HL-60 (cell line): ENCODE data around the gene LIPC.

ENCODE experiments used
- DNase-seq, 2 experiments: peaks; one replicate each; pipeline ENCODE4 v3.0.0-alpha.2; 2010 to 2020; ENCODE audit warnings: low read depth in 1 of 2, low spot score in 1 of 2
- H3K27ac ChIP-seq: fragments of 250-450 bp; sonication (Bioruptor Pico); replicated peaks from 2 replicates; pipeline ENCODE4 v1.5.1; 2020; ENCODE audit warnings: mild to moderate bottlenecking, moderate library complexity
- H3K27me3 ChIP-seq: fragments of 250-450 bp; sonication (Bioruptor Pico); 2 replicates; pipeline ENCODE4 v1.5.1; 2021; ENCODE audit warnings: mild to moderate bottlenecking, moderate library complexity; ENCODE audit not compliant: insufficient read depth, poor library complexity, severe bottlenecking
- H3K4me3 ChIP-seq: replicated peaks from 2 replicates; pipeline ENCODE4 v1.5.1; 2011; ENCODE audit warnings: mild to moderate bottlenecking, control low read depth, low read length; ENCODE audit not compliant: insufficient read depth
- CTCF ChIP-seq: IDR thresholded peaks from one replicate; pipeline ENCODE4 v1.5.1; 2011; ENCODE audit warnings: low read length, control low read depth, inconsistent platforms; ENCODE audit not compliant: insufficient read depth
- GABPA ChIP-seq: IDR thresholded peaks from 2 replicates; pipeline ENCODE4 v1.6.1; 2012; ENCODE audit warnings: low read depth
- POLR2AphosphoS5 ChIP-seq: IDR thresholded peaks from 2 replicates; pipeline ENCODE4 v1.6.1; 2012; ENCODE audit warnings: low read depth
- REST ChIP-seq: IDR thresholded peaks from 2 replicates; pipeline ENCODE4 v1.6.1; 2012; ENCODE audit warnings: low read depth; ENCODE audit not compliant: insufficient replicate concordance
- SPI1 ChIP-seq: IDR thresholded peaks from 2 replicates; pipeline ENCODE4 v1.6.1; 2012; ENCODE audit warnings: low read depth, mild to moderate bottlenecking, borderline replicate concordance
- long read RNA-seq: library from polyadenylated mRNA; unstranded; transcript quantifications from one replicate; pipeline ENCODE4 v2.0.0, GENCODE V29; 2020

The LIPC gene
- long read RNA-seq, result 0 reads

GRCh38 chr15:58431221-58432149, at the start of gene LIPC:
Gene LIPC, plus strand, starts transcription at chr15:58431991. Its CDS starts 42 bp downstream, at chr15:58432033.
- H3K27me3 ChIP-seq, result no peaks in the 10 kb centered on the region
- DNase-seq, result no peak
- no peak within 1 kb of the TSS for H3K27ac ChIP-seq

GRCh38 chr15:58383876-58384275, 47.9 kb upstream of the LIPC start:
- no peak for DNase-seq

More at GRCh38 chr15:58431221-58432149, at the start of gene LIPC:
- H3K4me3 ChIP-seq, result no peak within 1 kb of the TSS
- TF ChIP-seq POLR2AphosphoS5 (no peak), CTCF (no peak), SPI1 (no peak), GABPA (no peak), REST (no peak)

More at GRCh38 chr15:58383876-58384275, 47.9 kb upstream of the LIPC start:
- Histone ChIP-seq H3K27me3 (no peaks in the 10 kb centered on the region), H3K4me3 (no peak overlapping the region), H3K27ac (no peak overlapping the region)
- TF ChIP-seq SPI1 (no peak), REST (no peak), POLR2AphosphoS5 (no peak), CTCF (no peak), GABPA (no peak)
